IMR-90 (cell line): ENCODE results near the gene DYRK3. TPM values are rescaled to one million over a fixed set of nuclear protein-coding genes. Genes with fewer than 3 reads are reported as not detected.
A peak's percentile ranks its signal among the peaks of the same experiment; 100 is the strongest.

Source experiments
- ATAC-seq: fragments of 200-7000 bp; cut with Tn5 transposase; 2 replicates; pipeline ENCODE4 v1.9.1; 2020; ENCODE audit warnings: low read depth, mild to moderate bottlenecking, moderate library complexity
- BruUV-seq: library from RNA; stranded (reverse); fragments of 400-500 nt; replicated peaks from 2 replicates; lab custom pipeline; 2021; lab: Mats Ljungman, UMichigan
- CTCF ChIA-PET: fragments of 300-600 bp; formaldehyde crosslinking; extraction: SDS; loops from one replicate; lab custom pipeline; 2021; ENCODE audit warnings: antibody characterized with exemption; lab: Yijun Ruan, JAX
- POLR2A ChIA-PET: fragments of 300-600 bp; sonication (Branson Sonifier 250); formaldehyde crosslinking; loops from one replicate; lab custom pipeline; 2022; ENCODE audit warnings: antibody characterized with exemption; ENCODE audit not compliant: unreplicated experiment; lab: Charles Lee
- DNase-seq: peaks from one replicate; pipeline ENCODE4 v3.0.0; 2013
- H2AFZ ChIP-seq: replicated peaks from 2 replicates; pipeline ENCODE3; 2013; ENCODE audit warnings: low read length, mild to moderate bottlenecking; ENCODE audit not compliant: poor library complexity
- H2AK5ac ChIP-seq: 2 replicates; pipeline ENCODE4 v1.6.1; 2013; ENCODE audit warnings: low read depth, low read length, inconsistent platforms
- H2AK9ac ChIP-seq: replicated peaks from 2 replicates; pipeline ENCODE3; 2013; ENCODE audit warnings: mild to moderate bottlenecking, low read depth, low read length, moderate library complexity; ENCODE audit not compliant: poor library complexity
- H2BK120ac ChIP-seq: 2 replicates; pipeline ENCODE4 v1.6.1; 2013; ENCODE audit warnings: low read depth, low read length, inconsistent platforms
- H2BK15ac ChIP-seq: 3 replicates; pipeline ENCODE4 v1.6.1; 2013; ENCODE audit warnings: low read depth, low read length, inconsistent platforms
- H2BK20ac ChIP-seq: 2 replicates; pipeline ENCODE4 v1.6.1; 2013; ENCODE audit warnings: low read depth, mild to moderate bottlenecking, inconsistent platforms, low read length, moderate library complexity
- H2BK5ac ChIP-seq: 2 replicates; pipeline ENCODE4 v1.6.1; 2013; ENCODE audit warnings: mild to moderate bottlenecking, low read depth, low read length, inconsistent platforms; ENCODE audit not compliant: poor library complexity, severe bottlenecking
- H3K14ac ChIP-seq: replicated peaks from 2 replicates; pipeline ENCODE4 v1.6.1; 2013; ENCODE audit warnings: low read depth, low read length, inconsistent platforms
- H3K18ac ChIP-seq: 2 replicates; pipeline ENCODE4 v1.6.1; 2013; ENCODE audit warnings: low read depth, low read length, control low read depth
- H3K23ac ChIP-seq: 2 replicates; pipeline ENCODE4 v1.6.1; 2013; ENCODE audit warnings: low read depth, low read length, inconsistent platforms
- H3K27ac ChIP-seq: 2 replicates; pipeline ENCODE4 v1.5.1; 2013; ENCODE audit warnings: mild to moderate bottlenecking, control low read depth, low read length; ENCODE audit not compliant: insufficient read depth
- H3K27me3 ChIP-seq: 2 replicates; pipeline ENCODE4 v1.6.1; 2013; ENCODE audit warnings: low read length; ENCODE audit not compliant: control insufficient read depth, insufficient read depth
- H3K36me3 ChIP-seq: 2 replicates; pipeline ENCODE4 v1.6.1; 2013; ENCODE audit warnings: low read length, mixed read lengths; ENCODE audit not compliant: control insufficient read depth, insufficient read depth
- H3K4ac ChIP-seq: 2 replicates; pipeline ENCODE4 v1.6.1; 2013; ENCODE audit warnings: low read depth, low read length, inconsistent platforms
- H3K4me1 ChIP-seq: 2 replicates; pipeline ENCODE4 v1.6.1; 2013; ENCODE audit warnings: low read length, mixed read lengths; ENCODE audit not compliant: control insufficient read depth, insufficient read depth
- H3K4me2 ChIP-seq: 2 replicates; pipeline ENCODE4 v1.6.1; 2013; ENCODE audit warnings: low read depth, mild to moderate bottlenecking, control low read depth, low read length, moderate library complexity
- H3K4me3 ChIP-seq: 2 replicates; pipeline ENCODE4 v1.5.1; 2013; ENCODE audit warnings: low read depth, mild to moderate bottlenecking, control low read depth, low read length, moderate library complexity; ENCODE audit not compliant: insufficient read depth
- H3K56ac ChIP-seq: 2 replicates; pipeline ENCODE4 v1.6.1; 2013; ENCODE audit warnings: low read length, inconsistent platforms; ENCODE audit not compliant: insufficient read depth; ENCODE audit errors: extremely low read depth
- H3K79me1 ChIP-seq, 2 experiments: 2 replicates each; pipeline ENCODE4 v1.6.1; 2013; ENCODE audit warnings: low read length in 2 of 2, inconsistent platforms in 1 of 2, low read depth in 1 of 2
- H3K9ac ChIP-seq: 2 replicates; pipeline ENCODE4 v1.6.1; 2013; ENCODE audit warnings: low read depth, low read length, control low read depth
- H3K9me1 ChIP-seq: 2 replicates; pipeline ENCODE4 v1.6.1; 2013; ENCODE audit warnings: low read length, inconsistent platforms; ENCODE audit not compliant: insufficient read depth
- H3K9me3 ChIP-seq: 2 replicates; pipeline ENCODE4 v1.6.1; 2013; ENCODE audit warnings: low read length; ENCODE audit not compliant: control insufficient read depth, insufficient read depth
- H4K20me1 ChIP-seq: 2 replicates; pipeline ENCODE4 v1.6.1; 2013; ENCODE audit warnings: low read length, inconsistent platforms; ENCODE audit not compliant: insufficient read depth
- H4K5ac ChIP-seq: 2 replicates; pipeline ENCODE4 v1.6.1; 2013; ENCODE audit warnings: mild to moderate bottlenecking, low read depth, low read length, control low read depth
- H4K8ac ChIP-seq, 2 experiments: 2 replicates each; pipeline ENCODE4 v1.6.1; 2013; ENCODE audit warnings: low read depth in 2 of 2, low read length in 2 of 2, control low read depth in 1 of 2, inconsistent platforms in 1 of 2
- H4K91ac ChIP-seq: 2 replicates; pipeline ENCODE4 v1.6.1; 2013; ENCODE audit warnings: low read depth, low read length, inconsistent platforms; ENCODE audit not compliant: insufficient read depth
- BHLHE40 ChIP-seq: fragments of 150-350 bp; IDR thresholded peaks from 2 replicates; pipeline ENCODE4 v1.6.1; 2016; ENCODE audit warnings: mild to moderate bottlenecking, low read depth, low read length
- CEBPB ChIP-seq: IDR thresholded peaks from 2 replicates; pipeline ENCODE4 v1.6.1; 2012; ENCODE audit warnings: low read depth, low read length, improper control_type of control experiment
- CHD1 ChIP-seq: IDR thresholded peaks from 2 replicates; pipeline ENCODE4 v1.6.1; 2012; ENCODE audit warnings: low read depth, low read length, improper control_type of control experiment
- CTCF ChIP-seq: conservative IDR thresholded peaks from 2 replicates; pipeline ENCODE4 v1.5.1; 2012; ENCODE audit warnings: mild to moderate bottlenecking, low read depth, low read length, improper control_type of control experiment
- ELK1 ChIP-seq: fragments of 150-350 bp; IDR thresholded peaks from 2 replicates; pipeline ENCODE4 v1.6.1; 2016; ENCODE audit warnings: low read depth, mild to moderate bottlenecking, low read length, moderate library complexity, borderline replicate concordance
- FOS ChIP-seq: fragments of 150-350 bp; IDR thresholded peaks from 2 replicates; pipeline ENCODE4 v1.6.1; 2016; ENCODE audit warnings: low read depth, low read length
- MAFK ChIP-seq: IDR thresholded peaks from 2 replicates; pipeline ENCODE4 v1.6.1; 2012; ENCODE audit warnings: low read depth, low read length, improper control_type of control experiment
- MAZ ChIP-seq: IDR thresholded peaks from 2 replicates; pipeline ENCODE4 v1.6.1; 2012; ENCODE audit warnings: low read depth, mild to moderate bottlenecking, low read length, improper control_type of control experiment, moderate library complexity, borderline replicate concordance
- MXI1 ChIP-seq: IDR thresholded peaks from 2 replicates; pipeline ENCODE4 v1.6.1; 2012; ENCODE audit warnings: low read depth, mild to moderate bottlenecking, low read length, moderate library complexity, borderline replicate concordance
- NFE2L2 ChIP-seq: fragments of 150-350 bp; IDR thresholded peaks from 2 replicates; pipeline ENCODE4 v1.6.1; 2016; ENCODE audit warnings: low read depth, mild to moderate bottlenecking, low read length
- POLR2A ChIP-seq: IDR thresholded peaks from 2 replicates; pipeline ENCODE4 v1.6.1; 2012; ENCODE audit warnings: mild to moderate bottlenecking, low read depth, low read length
- RAD21 ChIP-seq: IDR thresholded peaks from 2 replicates; pipeline ENCODE4 v1.6.1; 2012; ENCODE audit warnings: low read length, improper control_type of control experiment
- RCOR1 ChIP-seq: IDR thresholded peaks from 2 replicates; pipeline ENCODE4 v1.6.1; 2012; ENCODE audit warnings: mild to moderate bottlenecking, low read length, improper control_type of control experiment; ENCODE audit not compliant: insufficient replicate concordance
- RFX5 ChIP-seq: IDR thresholded peaks from 2 replicates; pipeline ENCODE4 v1.8.0; 2012; ENCODE audit warnings: low read depth, mild to moderate bottlenecking, low read length, moderate library complexity
- SMC3 ChIP-seq: fragments of 150-350 bp; IDR thresholded peaks from 2 replicates; pipeline ENCODE4 v1.6.1; 2016; ENCODE audit warnings: low read depth, mild to moderate bottlenecking, antibody characterized with exemption, low read length, moderate library complexity
- USF2 ChIP-seq: fragments of 150-350 bp; IDR thresholded peaks from 2 replicates; pipeline ENCODE4 v1.6.1; 2017; ENCODE audit warnings: mild to moderate bottlenecking, antibody characterized with exemption, low read length, low read depth
- WGBS, 2 experiments: methylation state at CpG; one replicate each; pipeline versions ENCODE4 v1.1.5 to v1.1.7; 2013; ENCODE audit warnings: missing lambda C conversion rate in 2 of 2; ENCODE audit not compliant: insufficient read length in 1 of 2; ENCODE audit errors: extremely low coverage in 2 of 2; 5-methylcytosine and 5-hydroxymethylcytosine counted together
- dilution Hi-C: fragments of 300-500 bp; cut with HindIII; formaldehyde crosslinking; loops from one replicate; pipeline ENCODE4 v1.14.3; 2018; ENCODE audit warnings: low sequenced_read_pairs; ENCODE audit not compliant: unreplicated experiment
- in situ Hi-C: fragments of 300-500 bp; cut with MboI; formaldehyde crosslinking; loops from 3 replicates; pipeline ENCODE4 v1.14.3; 2019; ENCODE audit warnings: low sequenced_read_pairs, inconsistent platforms, mixed read lengths
- intact Hi-C: fragments of 100-400 bp; cut with micrococcal nuclease; formaldehyde crosslinking; loops from 2 replicates; pipeline ENCODE4 v1.10.0; 2022
- polyA plus RNA-seq, 3 experiments: library from polyadenylated mRNA; depleted of rRNA; stranded (reverse); fragments of >200 nt; gene quantifications; 2 replicates each; pipeline ENCODE4 v1.2.3, GENCODE V29; 2012; ENCODE audit warnings: low replicate concordance in 1 of 3
- total RNA-seq: library from RNA; depleted of rRNA; stranded (reverse); fragments of >200 nt; gene quantifications from 2 replicates; pipeline ENCODE4 v1.2.3, GENCODE V29; 2012

The DYRK3 gene
- total and polyA plus RNA-seq, 2 of the 4 experiments (the other 2 are of a cell fraction): 5.5 to 22.0 TPM

- Histone ChIP-seq H4K20me1 (0 out of 2 replicates have a peak, but pooled peaks cover 3% of the 10 kb centered on the region), H4K91ac (no peak overlapping the region), H3K4me3 (no peak overlapping the region), H3K9me1 (peaks cover 9% of the 10 kb centered on the region), H3K23ac (no peak overlapping the region; the same call in 1 of the 2 replicates), H2BK20ac (no peak overlapping the region), H2AFZ (no peak overlapping the region), H2BK15ac (no peak overlapping the region), H2BK120ac (peak overlapping the region; percentile 14; the same call in 1 of the 2 replicates), H3K4me2 (no peak overlapping the region), H3K4me1 (peaks cover 15% of the 10 kb centered on the region), H3K18ac (no peak overlapping the region), H2AK9ac (no peak overlapping the region), H3K4ac (no peak overlapping the region), H2AK5ac (no peak overlapping the region), H3K9ac (no peak overlapping the region), H2BK5ac (no peak overlapping the region), H4K5ac (no peak overlapping the region), H3K79me1 (peaks cover 0 to 7% of the 10 kb centered on the region in 2 experiments; a peak in 1 of 4 replicates), H3K14ac (no peak overlapping the region), H3K27me3 (no peaks in the 10 kb centered on the region; the same call in 1 of the 2 replicates), H3K9me3 (no peaks in the 10 kb centered on the region), H3K36me3 (no peaks in the 10 kb centered on the region), H3K56ac (no peak overlapping the region), H3K27ac (no peak overlapping the region), H4K8ac (no peak overlapping the region)
- DNase-seq: no peak
- WGBS, 2 experiments: no CpG with 5 or more reads among the region's 3 CpGs
- CTCF ChIA-PET: no interaction called here
- no peak for ATAC-seq
- intact Hi-C loops: no loop called here
- in situ Hi-C loops: no loop called here
- no peak for TF ChIP-seq CEBPB
- TF ChIP-seq POLR2A: no peak
- no peak for TF ChIP-seq MAZ
- no peak for TF ChIP-seq RCOR1
- TF ChIP-seq MXI1: no peak
- TF ChIP-seq CHD1: no peak
- TF ChIP-seq RAD21: no peak
- no peak for TF ChIP-seq CTCF
- TF ChIP-seq MAFK: no peak
- no peak for TF ChIP-seq RFX5
- no peak for TF ChIP-seq BHLHE40
- no peak for TF ChIP-seq SMC3
- no peak for TF ChIP-seq USF2
- TF ChIP-seq ELK1: no peak
- TF ChIP-seq FOS: no peak
- no peak for TF ChIP-seq NFE2L2
- BruUV-seq: no TSS peak
- dilution Hi-C loops: no loop called here
- POLR2A ChIA-PET: no interaction called here
Observed at GRCh38 chr1:206678490-206678889, 43.2 kb downstream of the DYRK3 start.
